Activated CD8-positive, alpha-beta T cell treated with anti-CD3 and anti-CD28 coated beads for 36 hours (primary cell): ENCODE results near the gene NCKAP1. TPM values are rescaled to one million over a fixed set of nuclear protein-coding genes. Genes with fewer than 3 reads are reported as not detected.

Source experiments
- ATAC-seq: fragments of 200-7000 bp; cut with Tn5 transposase; one replicate; pipeline ENCODE4 v1.10.0; 2021; ENCODE audit warnings: mild to moderate bottlenecking, moderate library complexity
- CTCF ChIA-PET: fragments of 350-600 bp; sonication (Branson Sonifier 250); formaldehyde crosslinking; loops from one replicate; lab custom pipeline; 2021; ENCODE audit warnings: antibody characterized with exemption; lab: Charles Lee
- POLR2A ChIA-PET: fragments of 350-600 bp; sonication (Branson Sonifier 250); formaldehyde crosslinking; loops from one replicate; lab custom pipeline; 2021; ENCODE audit warnings: antibody characterized with exemption; lab: Charles Lee
- DNase-seq: peaks from one replicate; pipeline ENCODE4 v3.0.0-alpha.2; 2020
- H3K27ac Mint-ChIP-seq: one replicate; pipeline ENCODE4 v1.8.0; 2021; ENCODE audit warnings: mild to moderate bottlenecking, mixed read lengths
- H3K27me3 Mint-ChIP-seq: one replicate; pipeline ENCODE4 v1.8.0; 2021; ENCODE audit warnings: mixed read lengths
- H3K36me3 Mint-ChIP-seq: one replicate; pipeline ENCODE4 v1.8.0; 2021; ENCODE audit warnings: low read depth, mixed read lengths
- H3K4me1 Mint-ChIP-seq: one replicate; pipeline ENCODE4 v1.8.0; 2021; ENCODE audit warnings: low read depth, mixed read lengths
- H3K4me3 Mint-ChIP-seq: one replicate; pipeline ENCODE4 v1.8.0; 2021; ENCODE audit warnings: mild to moderate bottlenecking, moderate library complexity, mixed read lengths
- H3K9me3 Mint-ChIP-seq: one replicate; pipeline ENCODE4 v1.8.0; 2021; ENCODE audit warnings: mixed read lengths
- CTCF ChIP-seq: fragments of 200-600 bp; IDR thresholded peaks from one replicate; pipeline ENCODE4 v1.8.0; 2022; ENCODE audit warnings: antibody characterized with exemption, mild to moderate bottlenecking
- intact Hi-C: fragments of 100-400 bp; cut with micrococcal nuclease; formaldehyde crosslinking; loops from one replicate; pipeline ENCODE4 v1.10.0; 2022
- total RNA-seq, 2 experiments: library from RNA; stranded (reverse); gene quantifications; one replicate each; pipeline ENCODE4 v1.2.3, GENCODE V29; 2021

Gene NCKAP1
- total RNA-seq, 2 experiments from 2014 or later = 3.1 to 3.9 TPM

GRCh38 chr2:182862091-182862490 lies 176.2 kb downstream of the NCKAP1 start:
- H3K27ac Mint-ChIP-seq = no peak overlapping the region
- ATAC-seq (no peak), DNase-seq (no peak)
- POLR2A ChIA-PET = no interaction called here
- peaks cover 37% of the 10 kb centered on the region for H3K27me3 Mint-ChIP-seq
- CTCF ChIA-PET = no interaction called here
- H3K4me3 Mint-ChIP-seq = no peak overlapping the region
- peaks cover 1% of the 10 kb centered on the region for H3K9me3 Mint-ChIP-seq
- intact Hi-C loops = no loop called here
- no peak for TF ChIP-seq CTCF
- no peaks in the 10 kb centered on the region for H3K36me3 Mint-ChIP-seq
- peaks cover 11% of the 10 kb centered on the region for H3K4me1 Mint-ChIP-seq

- peaks cover 28% of the 10 kb centered on the region for H3K27me3 Mint-ChIP-seq
- ChIA-PET CTCF (no interaction called here), POLR2A (no interaction called here)
These were observed 177.4 kb downstream of the NCKAP1 start for GRCh38 chr2:182860858-182861257.

More at GRCh38 chr2:182860858-182861257, 177.4 kb downstream of the NCKAP1 start:
- H3K4me3 Mint-ChIP-seq = no peak overlapping the region
- ATAC-seq (no peak), DNase-seq (no peak)
- TF ChIP-seq CTCF = no peak
- H3K4me1 Mint-ChIP-seq = peaks cover 3% of the 10 kb centered on the region
- H3K36me3 Mint-ChIP-seq = no peaks in the 10 kb centered on the region
- H3K9me3 Mint-ChIP-seq = peaks cover 1% of the 10 kb centered on the region
- intact Hi-C loops = no loop called here
- H3K27ac Mint-ChIP-seq = no peak overlapping the region

Other genes with a start within 250 kb of the NCKAP1 start
- not detected for gene FRZB, start 171.8 kb downstream of the NCKAP1 start, total RNA-seq
- 1 to 10 TPM; 2.1 to 2.3 TPM for gene DUSP19, start 40.3 kb upstream of the NCKAP1 start, total RNA-seq
- gene NUP35, start 86.0 kb upstream of the NCKAP1 start, total RNA-seq = 10 to 100 TPM; 25.1 to 27.1 TPM